Measurements from ENCODE around the gene TXNRD1. TPM values are rescaled to one million over a fixed set of nuclear protein-coding genes. Genes with fewer than 3 reads are reported as not detected.
"Not testable (repeated sequence)": the region's sequence is repeated elsewhere in the genome, so short reads cannot be mapped to it uniquely, and the experiment has no call there.

The TXNRD1 gene
- 10 to 100 TPM; 80.9 to 82.7 TPM for total RNA-seq

DNA sequence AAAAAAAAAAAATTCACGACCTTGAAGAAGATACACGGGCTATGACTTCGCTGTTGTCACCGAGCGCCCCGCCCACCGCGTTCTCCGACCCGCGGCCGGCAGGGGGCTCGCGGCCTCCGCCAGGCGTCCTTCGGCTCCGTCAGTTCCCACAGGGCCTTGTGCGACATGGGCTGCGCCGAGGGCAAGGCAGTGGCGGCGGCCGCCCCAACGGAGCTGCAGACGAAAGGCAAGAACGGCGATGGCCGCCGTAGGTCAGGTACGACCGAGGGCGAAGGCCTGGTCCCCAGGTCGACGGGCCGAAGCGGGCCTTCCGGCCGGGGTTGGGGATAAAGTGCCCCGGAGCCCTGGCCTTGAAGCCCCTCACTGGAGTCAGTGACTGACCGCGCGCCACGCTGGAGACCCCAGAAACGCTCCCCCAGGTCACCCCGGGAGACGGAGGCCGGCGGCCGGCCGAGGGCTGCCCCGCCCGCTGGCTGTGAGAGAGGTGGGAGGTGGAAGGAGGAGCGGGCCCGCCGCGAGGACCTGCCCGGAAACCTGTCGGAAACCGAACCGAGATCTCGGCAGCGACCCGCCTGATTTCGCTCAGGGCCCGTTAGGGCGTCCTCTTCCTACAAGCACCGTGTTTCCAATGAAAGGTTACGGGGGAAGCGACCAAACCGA lies at the start of gene TXNRD1:
TXNRD1 (plus strand) TSS at position 142 of the 660 bp plus-strand sequence; CDS start at position 166, 24 bp downstream.
- Mint-ChIP-seq H3K4me1 (peaks cover 41% of the 10 kb centered on the region), H3K4me3 (peak within 1 kb of the TSS; percentile 72), H3K27ac (peak within 1 kb of the TSS; percentile 84), H3K36me3 (ENCODE audit: low read depth) (no peaks in the 10 kb centered on the region), H3K9me3 (peaks cover 2% of the 10 kb centered on the region), H3K27me3 (no peaks in the 10 kb centered on the region)
- ChIA-PET POLR2A (interaction anchor here (0.7 kb wide), 1 partner anchor 72 kb away, joined by 3 read pairs; no protein-coding TSS in a partner anchor), CTCF (interaction anchor here (0.6 to 1.9 kb wide), 10 partner anchors 8 to 823 kb away, joined by 3 to 7 read pairs (median 3); no protein-coding TSS in a partner anchor)
- DNase-seq: peak; percentile 84

DNA sequence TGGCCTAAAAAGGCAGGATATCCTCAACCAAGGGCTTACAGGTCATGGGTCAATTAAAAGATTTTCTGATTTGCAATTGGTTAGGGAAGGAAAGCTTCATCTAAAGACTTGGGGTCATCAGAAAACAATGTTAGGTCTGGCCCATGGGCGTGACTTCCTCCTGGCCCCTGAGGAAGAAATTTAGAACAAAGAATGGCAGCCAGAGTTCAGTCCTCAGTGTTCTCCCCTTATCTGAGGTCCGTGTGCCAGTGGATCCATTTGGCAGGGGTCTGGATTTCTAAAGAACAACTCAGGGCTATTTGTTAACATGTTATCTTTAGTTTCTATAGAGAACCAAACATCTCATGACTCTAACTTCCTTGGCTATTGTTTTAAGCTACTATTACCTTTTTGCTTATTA lies 49.8 kb upstream of the TXNRD1 start:
- H3K4me3 Mint-ChIP-seq: no peak overlapping the region
- no peak overlapping the region for H3K27ac Mint-ChIP-seq
- H3K9me3 Mint-ChIP-seq: peaks cover 3% of the 10 kb centered on the region
- no peaks in the 10 kb centered on the region for H3K36me3 Mint-ChIP-seq (ENCODE audit: low read depth)
- no peaks in the 10 kb centered on the region for H3K27me3 Mint-ChIP-seq
- DNase-seq: no peak
- POLR2A ChIA-PET: no interaction called here
- H3K4me1 Mint-ChIP-seq: no peaks in the 10 kb centered on the region
- CTCF ChIA-PET: interaction anchor here (1.5 kb wide), 1 partner anchor 216 kb away, joined by 3 read pairs; no protein-coding TSS in a partner anchor

DNA sequence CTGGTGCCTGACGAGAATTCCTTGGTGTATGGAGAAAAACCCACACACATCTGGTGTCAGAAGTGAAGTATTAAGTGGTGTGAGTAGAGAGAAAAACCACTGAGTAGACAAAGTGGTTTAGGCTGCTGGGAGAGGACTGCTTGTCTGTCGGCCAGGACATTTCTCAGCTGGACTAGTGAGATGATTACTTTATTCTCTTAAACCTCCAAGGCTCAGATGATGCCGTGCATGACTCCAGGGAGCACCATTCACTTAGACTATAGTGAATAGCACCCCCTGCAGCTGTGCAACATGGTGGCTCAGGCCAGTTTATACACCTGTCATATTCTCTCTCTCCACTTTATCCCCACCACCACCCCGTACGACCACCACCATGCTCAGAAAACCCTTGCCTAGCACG lies 49.1 kb upstream of the TXNRD1 start:
- ChIA-PET POLR2A (no interaction called here), CTCF (interaction anchor here (1.5 kb wide), 1 partner anchor 11 kb away, joined by 3 read pairs; no protein-coding TSS in a partner anchor)
- no peak overlapping the region for H3K4me3 Mint-ChIP-seq
- H3K27me3 Mint-ChIP-seq: no peaks in the 10 kb centered on the region
- H3K36me3 Mint-ChIP-seq (ENCODE audit: low read depth): no peaks in the 10 kb centered on the region
- peaks cover 3% of the 10 kb centered on the region for H3K9me3 Mint-ChIP-seq
- H3K4me1 Mint-ChIP-seq: no peaks in the 10 kb centered on the region
- DNase-seq: no peak
- no peak overlapping the region for H3K27ac Mint-ChIP-seq

DNA sequence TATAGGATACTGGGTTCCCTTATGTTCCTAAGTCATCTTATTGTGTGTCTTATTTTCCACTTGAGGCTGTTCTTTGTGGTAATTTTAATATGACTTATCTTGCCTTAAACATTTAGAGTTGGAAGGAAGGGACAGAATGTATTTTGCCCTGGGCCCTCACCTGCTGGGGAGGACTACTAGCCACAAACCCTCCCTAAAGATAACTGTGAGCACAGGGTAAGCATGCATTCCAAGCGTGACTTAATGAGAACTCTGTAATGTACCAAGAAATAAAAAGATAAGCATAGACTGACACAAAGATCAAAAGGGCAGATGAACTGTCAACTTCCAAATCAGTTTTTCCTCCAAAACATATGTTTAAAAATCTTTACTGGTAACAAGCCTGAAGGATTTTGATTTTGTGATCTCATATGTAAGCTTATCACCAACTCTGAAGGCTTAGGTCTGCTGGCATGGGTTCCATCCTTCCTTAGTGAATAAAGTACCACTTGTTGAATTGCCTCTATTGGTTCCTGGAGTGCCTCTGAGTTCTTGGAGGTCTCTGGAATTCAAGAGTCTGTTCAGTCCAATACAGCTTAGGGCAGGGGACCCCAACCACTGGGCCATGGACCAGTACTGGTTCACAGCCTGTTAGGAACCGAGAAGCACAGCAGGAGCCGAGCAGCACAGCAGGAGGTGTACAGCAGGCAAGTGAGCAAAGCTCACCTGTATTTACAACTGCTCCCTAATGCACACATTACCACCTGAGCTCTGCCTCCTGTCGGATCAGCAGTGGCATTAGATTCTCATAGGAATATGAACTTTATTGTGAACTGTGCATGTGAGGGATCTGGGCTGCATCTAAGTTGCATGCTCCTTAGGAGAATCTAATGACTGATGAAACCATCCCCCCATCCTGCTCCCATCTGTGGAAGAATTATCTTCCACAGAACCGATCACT lies 47.8 kb upstream of the TXNRD1 start:
- ChIA-PET POLR2A (no interaction called here), CTCF (interaction anchor here (1.0 to 1.5 kb wide), 2 partner anchors 8 to 10 kb away, joined by 3 read pairs; no protein-coding TSS in a partner anchor)
- no peaks in the 10 kb centered on the region for H3K27me3 Mint-ChIP-seq

DNA sequence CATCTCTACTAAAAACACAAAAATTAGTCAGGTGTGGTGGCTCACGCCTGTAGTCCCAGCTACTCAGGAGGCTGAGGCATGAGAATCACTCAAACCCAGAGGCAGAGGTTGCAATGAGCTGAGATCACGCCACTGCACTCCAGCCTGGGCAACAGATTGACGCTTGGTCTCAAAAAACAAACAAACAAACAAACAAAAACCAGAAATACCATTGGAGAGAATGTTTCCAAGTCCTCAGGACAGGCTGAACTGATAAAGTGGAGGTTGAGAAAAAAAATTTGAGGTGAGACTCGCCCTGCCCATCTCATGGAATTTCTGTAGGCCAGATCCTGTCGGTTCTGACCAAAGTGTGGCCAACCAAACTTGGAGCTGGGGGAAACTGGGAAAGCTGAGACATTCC lies 47.0 kb upstream of the TXNRD1 start:
- no peak overlapping the region for H3K4me3 Mint-ChIP-seq
- DNase-seq: no peak
- H3K36me3 Mint-ChIP-seq (ENCODE audit: low read depth): no peaks in the 10 kb centered on the region
- ChIA-PET CTCF (no interaction called here), POLR2A (no interaction called here)
- no peaks in the 10 kb centered on the region for H3K27me3 Mint-ChIP-seq
- H3K27ac Mint-ChIP-seq: no peak overlapping the region
- H3K4me1 Mint-ChIP-seq: no peaks in the 10 kb centered on the region
- no peaks in the 10 kb centered on the region for H3K9me3 Mint-ChIP-seq

More for the DNA sequence above, 47.8 kb upstream of the TXNRD1 start:
- H3K36me3 Mint-ChIP-seq (ENCODE audit: low read depth): no peaks in the 10 kb centered on the region
- no peaks in the 10 kb centered on the region for H3K4me1 Mint-ChIP-seq
- no peak overlapping the region for H3K4me3 Mint-ChIP-seq
- H3K27ac Mint-ChIP-seq: no peak overlapping the region
- DNase-seq: no peak
- H3K9me3 Mint-ChIP-seq: peaks cover 3% of the 10 kb centered on the region

DNA sequence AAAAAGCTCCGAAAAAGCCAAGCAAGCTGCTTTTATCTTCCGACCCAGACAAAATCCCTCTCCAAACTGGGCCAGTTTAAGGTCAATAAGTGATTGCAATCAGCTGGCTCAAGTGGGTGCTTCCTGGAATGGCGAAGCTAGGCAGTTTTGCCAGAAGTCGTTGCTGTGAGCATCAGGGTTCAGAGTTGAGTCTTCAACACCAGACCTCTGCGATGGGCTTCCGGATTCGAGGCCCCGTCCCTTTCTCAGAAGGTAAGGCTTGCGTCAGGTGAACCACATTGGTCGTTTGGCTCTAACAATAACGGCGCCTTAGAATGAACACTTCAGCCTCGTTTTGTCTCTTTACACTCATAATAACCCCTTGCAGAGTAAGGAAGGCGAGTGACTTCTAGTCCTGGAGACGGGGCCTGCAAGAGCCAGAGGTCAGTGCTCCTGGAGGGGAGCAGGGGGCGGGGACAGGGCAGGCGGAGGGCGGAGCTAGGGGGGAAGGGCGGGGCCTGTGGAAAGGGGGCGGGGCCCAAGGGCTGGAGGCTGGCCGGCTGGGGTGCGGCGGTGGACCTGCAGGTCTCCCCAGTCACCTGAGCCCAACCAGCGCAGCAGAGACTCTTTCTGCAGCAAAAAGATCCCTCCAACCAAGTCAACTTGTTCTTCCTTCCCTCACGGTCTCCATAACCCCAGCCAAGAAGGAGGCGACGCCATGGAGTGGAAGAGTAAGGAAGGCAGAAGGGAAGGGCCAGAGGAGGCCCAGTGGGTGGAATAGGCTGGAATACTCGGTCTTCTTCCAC lies 43.6 kb upstream of the TXNRD1 start:
- CTCF ChIA-PET: no interaction called here
- Mint-ChIP-seq H3K27me3 (no peaks in the 10 kb centered on the region), H3K36me3 (ENCODE audit: low read depth) (no peaks in the 10 kb centered on the region), H3K27ac (no peak overlapping the region), H3K9me3 (no peaks in the 10 kb centered on the region), H3K4me3 (no peak overlapping the region), H3K4me1 (no peaks in the 10 kb centered on the region)
- no peak for DNase-seq
- POLR2A ChIA-PET: no interaction called here

DNA sequence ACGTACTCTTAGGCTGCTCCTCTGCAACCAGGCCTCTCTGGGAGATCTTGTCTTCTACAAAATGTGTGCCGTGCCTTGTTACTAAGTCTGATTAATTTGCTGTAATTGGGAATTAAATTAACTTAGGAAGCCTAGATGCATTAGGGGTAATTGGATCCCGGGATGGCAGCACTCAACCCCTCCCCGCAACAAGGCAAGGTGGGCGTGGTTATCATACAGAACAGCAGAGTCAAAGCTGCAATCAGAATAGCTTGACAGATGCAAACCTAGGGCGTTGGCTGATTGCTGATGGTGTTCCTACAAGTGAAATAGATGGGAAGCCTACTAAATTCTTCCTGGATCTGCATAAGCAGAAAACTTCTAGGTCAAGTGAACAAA lies 43.0 kb upstream of the TXNRD1 start:
- peaks cover 5% of the 10 kb centered on the region for H3K4me1 Mint-ChIP-seq
- CTCF ChIA-PET: no interaction called here

DNA sequence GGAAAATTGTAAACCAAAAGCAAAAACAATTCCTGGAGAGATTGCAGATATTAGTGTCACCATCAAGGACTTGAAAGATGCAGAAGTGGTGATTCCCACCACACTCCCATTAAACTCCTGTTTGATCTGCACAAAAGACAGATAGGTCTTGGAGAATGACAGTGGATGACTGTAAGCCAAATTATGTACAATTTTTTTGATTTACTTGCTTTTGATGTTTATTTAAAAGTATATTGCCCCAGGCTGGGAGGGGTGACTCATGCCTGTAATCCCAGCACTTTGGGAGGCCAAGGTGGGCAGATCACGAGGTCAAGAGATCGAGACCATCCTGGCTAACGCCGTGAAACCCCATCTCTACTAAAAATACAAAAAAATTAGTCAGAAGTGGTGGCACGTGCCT lies 41.8 kb upstream of the TXNRD1 start:
- DNase-seq; H3K27me3 Mint-ChIP-seq; H3K9me3 Mint-ChIP-seq; H3K4me3 Mint-ChIP-seq; H3K27ac Mint-ChIP-seq; H3K36me3 Mint-ChIP-seq (ENCODE audit: low read depth); POLR2A ChIA-PET; CTCF ChIA-PET: not testable (repeated sequence)
- peaks cover 14% of the 10 kb centered on the region for H3K4me1 Mint-ChIP-seq

More for the DNA sequence above, 43.0 kb upstream of the TXNRD1 start:
- H3K27ac Mint-ChIP-seq: no peak overlapping the region
- peaks cover under 1% of the 10 kb centered on the region for H3K27me3 Mint-ChIP-seq
- POLR2A ChIA-PET: no interaction called here
- H3K4me3 Mint-ChIP-seq: no peak overlapping the region
- no peaks in the 10 kb centered on the region for H3K36me3 Mint-ChIP-seq (ENCODE audit: low read depth)
- no peaks in the 10 kb centered on the region for H3K9me3 Mint-ChIP-seq
- no peak for DNase-seq

DNA sequence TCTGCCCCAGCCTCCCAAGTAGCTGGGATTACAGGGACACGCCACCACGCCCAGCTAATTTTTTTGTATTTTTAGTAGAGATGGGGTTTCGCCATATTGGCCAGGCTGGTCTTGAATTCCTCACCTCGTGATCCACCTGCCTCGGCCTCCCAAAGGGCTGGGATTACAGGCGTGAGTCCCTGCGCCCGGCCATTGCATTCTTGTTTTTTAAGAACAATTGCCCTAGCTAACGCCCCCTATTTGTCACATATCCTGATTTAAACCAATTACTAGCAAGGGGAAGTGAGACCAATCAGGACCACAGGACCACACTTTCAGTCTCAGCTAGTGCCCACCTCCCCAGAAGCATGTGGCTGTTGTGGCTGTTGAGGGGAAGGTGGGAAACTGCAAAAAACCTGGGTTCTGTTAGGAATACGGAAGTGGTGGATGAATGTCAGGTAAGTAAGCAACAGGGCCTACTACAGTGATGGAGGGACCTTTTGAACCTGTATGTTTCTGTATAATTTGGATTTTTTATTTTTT lies 39.8 kb upstream of the TXNRD1 start:
- Mint-ChIP-seq H3K4me3 (no peak overlapping the region), H3K27ac (no peak overlapping the region), H3K27me3 (peaks cover 4% of the 10 kb centered on the region), H3K9me3 (no peaks in the 10 kb centered on the region), H3K4me1 (peaks cover 14% of the 10 kb centered on the region), H3K36me3 (ENCODE audit: low read depth) (no peaks in the 10 kb centered on the region)
- DNase-seq: no peak
- POLR2A ChIA-PET: no interaction called here
- CTCF ChIA-PET: interaction anchor here (1.1 kb wide), 1 partner anchor 9 kb away, joined by 3 read pairs; no protein-coding TSS in a partner anchor

DNA sequence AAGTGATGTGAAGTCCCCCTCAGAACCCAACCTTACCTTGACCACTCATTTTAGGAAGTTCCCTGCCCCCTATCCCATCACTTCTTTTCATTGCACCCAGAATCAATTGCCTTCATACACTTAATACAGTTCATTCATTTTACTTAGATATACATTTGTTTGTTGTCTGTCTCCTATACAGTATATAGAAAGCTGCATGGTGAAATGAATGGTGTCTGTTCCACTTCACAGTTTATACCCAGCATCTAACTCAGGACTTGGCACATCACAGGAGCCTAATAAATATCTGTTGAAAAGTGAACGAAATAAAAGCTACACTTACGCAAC lies 38.3 kb upstream of the TXNRD1 start:
- H3K4me1 Mint-ChIP-seq: peaks cover 14% of the 10 kb centered on the region
- DNase-seq: no peak
- CTCF ChIA-PET: interaction anchor here (0.9 kb wide), 1 partner anchor 10 kb away, joined by 3 read pairs; no protein-coding TSS in a partner anchor
- H3K9me3 Mint-ChIP-seq: no peaks in the 10 kb centered on the region
- POLR2A ChIA-PET: no interaction called here
- H3K4me3 Mint-ChIP-seq: no peak overlapping the region
- peaks cover 4% of the 10 kb centered on the region for H3K27me3 Mint-ChIP-seq
- no peaks in the 10 kb centered on the region for H3K36me3 Mint-ChIP-seq (ENCODE audit: low read depth)
- H3K27ac Mint-ChIP-seq: no peak overlapping the region

DNA sequence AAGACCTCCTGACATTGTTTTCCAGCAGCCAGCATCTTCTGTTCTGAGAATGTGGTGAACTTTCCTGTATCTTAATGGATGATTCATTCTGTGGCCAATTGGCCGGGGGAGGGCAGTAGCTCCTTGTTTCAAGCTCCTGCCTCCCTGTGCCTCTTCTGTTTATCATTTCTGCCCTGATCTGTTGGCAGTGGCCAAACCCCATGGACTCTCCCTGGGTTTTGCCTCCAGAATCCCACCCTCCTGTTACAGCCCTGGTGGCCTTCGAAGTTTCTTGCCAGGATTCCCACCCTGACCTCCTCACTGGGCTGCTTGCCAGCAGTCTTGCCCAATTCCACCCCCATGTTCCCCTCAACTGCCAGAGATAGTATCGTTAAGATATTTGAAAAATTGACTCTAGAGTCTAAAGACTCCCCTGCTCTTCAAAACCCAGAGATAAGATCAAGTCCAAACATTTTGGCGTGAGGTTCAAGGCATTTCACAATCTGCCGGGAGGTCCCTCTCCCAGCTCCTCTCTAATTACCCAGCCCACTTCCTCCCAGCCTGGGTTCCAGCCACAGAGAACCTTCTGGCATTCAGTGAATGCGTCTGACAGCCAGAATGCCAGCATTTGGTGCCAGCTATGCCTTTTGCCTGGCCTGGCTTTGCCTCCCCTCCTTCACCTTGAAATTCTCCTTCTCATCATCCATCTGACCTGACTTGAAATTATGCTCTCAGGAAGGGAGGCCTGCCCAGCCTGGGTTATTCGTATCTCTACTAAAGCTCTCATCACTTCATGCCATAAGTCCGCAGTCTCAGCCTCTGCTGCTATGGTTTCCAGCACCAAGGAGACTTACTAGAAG lies 37.7 kb upstream of the TXNRD1 start:
- H3K9me3 Mint-ChIP-seq: no peaks in the 10 kb centered on the region
- ChIA-PET CTCF (interaction anchor here (0.9 kb wide), 1 partner anchor 11 kb away, joined by 3 read pairs; no protein-coding TSS in a partner anchor), POLR2A (no interaction called here)
- H3K27ac Mint-ChIP-seq: no peak overlapping the region
- peaks cover 14% of the 10 kb centered on the region for H3K4me1 Mint-ChIP-seq
- no peak overlapping the region for H3K4me3 Mint-ChIP-seq
- peaks cover 4% of the 10 kb centered on the region for H3K27me3 Mint-ChIP-seq
- no peaks in the 10 kb centered on the region for H3K36me3 Mint-ChIP-seq (ENCODE audit: low read depth)
- no peak for DNase-seq

DNA sequence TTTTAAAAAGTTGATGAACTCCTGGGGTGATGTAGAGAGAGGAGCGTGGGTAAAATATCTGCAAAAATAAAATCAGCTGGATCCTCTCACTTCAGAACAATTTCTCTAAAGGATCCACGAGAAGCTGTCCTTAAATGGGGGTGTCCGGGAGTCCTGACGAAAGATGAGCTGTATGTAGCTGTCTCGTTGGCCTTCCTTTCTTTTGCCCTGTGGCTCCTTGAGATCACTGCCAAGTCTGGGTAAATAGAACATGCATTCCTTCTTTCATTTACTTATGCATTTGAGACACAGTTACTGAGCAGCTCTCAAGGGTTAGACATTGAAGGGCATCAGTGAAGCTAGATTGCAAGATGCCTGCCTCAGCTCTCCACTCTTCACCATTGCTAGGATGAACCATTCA lies 35.2 kb upstream of the TXNRD1 start:
- peaks cover 3% of the 10 kb centered on the region for H3K9me3 Mint-ChIP-seq
- H3K4me1 Mint-ChIP-seq: peaks cover 14% of the 10 kb centered on the region
- ChIA-PET CTCF (interaction anchor here (1.2 kb wide), 1 partner anchor 38 kb away, joined by 3 read pairs; no protein-coding TSS in a partner anchor), POLR2A (no interaction called here)
- no peak for DNase-seq
- peaks cover 5% of the 10 kb centered on the region for H3K27me3 Mint-ChIP-seq
- no peak overlapping the region for H3K4me3 Mint-ChIP-seq
- no peak overlapping the region for H3K27ac Mint-ChIP-seq
- no peaks in the 10 kb centered on the region for H3K36me3 Mint-ChIP-seq (ENCODE audit: low read depth)

Measured in activated CD4-positive, alpha-beta T cell treated with anti-CD3 and anti-CD28 coated beads, Interleukin-2, amount 10 ng/mL, durations not matched to agents 7 days and 5 days (primary cell).